H54 (cell line): Measurements from ENCODE around the gene MICAL2.

ENCODE experiments used
- DNase-seq: peaks from one replicate; pipeline ENCODE4 v3.0.0; 2011; ENCODE audit warnings: low spot score, mixed read lengths; ENCODE audit not compliant: insufficient read length
- FAIRE-seq: peaks from 3 replicates; lab custom pipeline; 2011; peaks lifted over from hg19 to GRCh38; lab: Jason Lieb, UNC
- POLR2A ChIP-seq: IDR thresholded peaks from 2 replicates; pipeline ENCODE4 v1.6.1; 2011; ENCODE audit warnings: low read depth, mild to moderate bottlenecking, low read length

The MICAL2 gene

DNA sequence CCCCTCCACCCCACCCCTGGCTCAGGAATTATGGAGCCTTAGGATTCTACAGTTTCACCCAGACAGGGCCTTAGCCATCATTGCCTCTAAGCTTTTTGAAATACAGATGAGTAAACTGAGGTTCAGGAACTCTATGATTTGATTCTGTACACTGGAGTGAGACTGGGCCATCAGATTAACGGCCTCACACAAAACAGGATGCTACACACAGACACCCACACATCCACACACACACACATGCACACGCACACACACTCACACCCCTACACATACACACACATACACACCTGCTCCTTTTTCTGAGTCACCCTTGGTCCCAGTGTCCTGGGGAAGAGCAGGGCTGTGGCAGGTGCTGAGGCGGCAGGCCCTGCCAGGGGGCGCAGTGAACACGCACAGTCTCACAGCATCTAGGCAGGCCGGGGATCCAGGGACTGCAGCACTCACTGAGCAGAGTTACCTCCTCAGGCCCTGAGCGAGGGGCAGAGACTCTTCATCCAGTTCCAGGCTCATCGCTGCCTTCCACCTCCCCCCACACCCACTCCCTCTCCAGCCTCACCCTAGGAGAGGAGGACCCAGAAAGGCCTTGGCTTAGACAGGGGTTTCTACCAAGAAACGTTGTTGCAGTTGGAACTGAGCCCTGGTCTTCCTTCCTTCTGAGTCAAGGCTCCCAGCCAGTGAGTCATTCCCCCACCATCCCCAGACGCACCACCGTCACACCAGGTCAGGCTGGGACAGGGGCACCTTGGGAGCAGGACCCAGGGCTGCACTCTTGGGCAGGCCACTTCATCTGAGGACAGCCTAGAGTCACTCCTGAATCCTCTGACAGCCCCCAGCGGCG, 177.2 kb downstream of the MICAL2 start:
- peak; percentile 67 for TF ChIP-seq POLR2A
- DNase-seq, result peak; percentile 78
- FAIRE-seq, result no peak

DNA sequence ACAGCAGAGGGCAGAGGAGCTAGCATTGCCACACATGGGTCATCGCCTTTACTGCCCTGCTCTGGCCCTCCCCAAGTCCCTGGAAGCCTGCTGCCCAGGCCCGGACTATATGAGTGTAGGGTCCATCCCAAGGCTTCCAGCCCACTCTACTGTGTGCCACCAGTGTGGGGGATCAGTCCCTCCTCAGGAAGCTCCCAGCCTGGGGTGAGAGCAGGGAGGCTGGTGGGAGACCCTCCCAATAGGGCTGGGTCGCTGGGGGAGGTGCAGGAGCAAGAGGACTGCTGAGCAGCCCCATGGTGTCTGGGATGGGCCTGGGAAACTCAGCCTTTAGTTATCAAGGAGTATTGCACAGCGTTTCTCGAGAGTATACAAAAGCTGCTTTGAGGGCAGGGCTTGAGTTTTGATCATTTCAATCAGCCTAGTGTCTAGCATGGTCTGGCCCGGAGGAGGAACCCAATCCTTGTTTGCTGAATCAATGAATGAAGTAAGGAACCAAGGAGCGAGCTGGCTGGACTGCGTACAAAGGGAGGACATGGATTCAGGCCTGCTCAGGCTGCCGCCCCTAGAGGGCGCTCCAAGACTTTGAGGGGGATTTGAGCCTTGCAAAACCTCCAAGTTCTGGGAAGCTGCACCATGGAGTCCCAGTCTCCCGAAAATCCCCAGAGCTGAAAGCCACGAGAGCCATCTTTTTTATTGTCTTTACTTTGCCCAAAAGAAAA, 178.0 kb downstream of the MICAL2 start:
- TF ChIP-seq POLR2A, result no peak
- FAIRE-seq, result no peak

GRCh38 chr11:12288931-12289666, 178.7 kb downstream of the MICAL2 start:
- DNase-seq, result no peak
- no peak for FAIRE-seq
- TF ChIP-seq POLR2A, result no peak

More for the DNA sequence above, 178.0 kb downstream of the MICAL2 start:
- DNase-seq, result peak; percentile 67

DNA sequence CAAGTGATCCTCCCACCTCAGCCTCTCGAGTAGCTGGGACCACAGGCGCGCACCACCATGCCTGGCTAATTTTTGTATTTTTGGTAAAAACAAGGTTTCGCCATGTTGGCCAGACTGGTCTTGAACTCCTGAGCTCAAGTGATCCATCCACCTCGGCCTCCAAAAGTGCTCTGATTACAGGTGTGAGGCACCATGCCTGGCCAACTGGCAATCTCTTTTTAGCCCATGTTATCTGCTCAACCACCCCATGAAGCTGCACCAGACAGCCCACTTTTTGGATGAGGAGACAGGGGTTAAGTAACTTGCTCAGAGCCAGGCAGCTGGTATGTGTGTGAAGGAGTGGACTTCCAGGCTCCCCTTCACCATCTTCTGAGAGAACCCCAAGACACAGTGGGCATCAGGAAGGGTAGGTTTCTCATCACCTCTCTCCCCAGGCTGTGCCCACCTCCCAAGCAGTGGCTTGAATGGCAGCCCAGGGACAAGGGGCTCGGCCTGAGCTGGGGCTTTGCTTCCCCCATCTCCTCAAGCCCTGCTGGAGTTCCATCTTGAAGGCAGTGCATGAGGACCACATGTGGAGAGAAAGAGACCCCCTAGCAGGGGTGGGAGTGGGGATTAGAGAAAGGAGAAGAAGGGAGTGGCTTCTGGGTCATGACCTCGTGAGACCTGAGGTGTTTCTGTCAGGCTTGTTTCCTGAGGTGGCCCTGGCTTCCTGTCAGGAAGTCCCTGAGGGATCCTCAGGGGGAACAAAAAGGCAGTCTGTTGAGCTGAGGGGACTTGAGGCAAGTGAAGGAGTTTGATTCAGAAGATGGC, 179.5 kb downstream of the MICAL2 start:
- no peak for FAIRE-seq
- DNase-seq, result no peak
- TF ChIP-seq POLR2A, result no peak

GRCh38 chr11:12290477-12290922, 180.1 kb downstream of the MICAL2 start:
- no peak for FAIRE-seq
- TF ChIP-seq POLR2A, result no peak
- no peak for DNase-seq

DNA sequence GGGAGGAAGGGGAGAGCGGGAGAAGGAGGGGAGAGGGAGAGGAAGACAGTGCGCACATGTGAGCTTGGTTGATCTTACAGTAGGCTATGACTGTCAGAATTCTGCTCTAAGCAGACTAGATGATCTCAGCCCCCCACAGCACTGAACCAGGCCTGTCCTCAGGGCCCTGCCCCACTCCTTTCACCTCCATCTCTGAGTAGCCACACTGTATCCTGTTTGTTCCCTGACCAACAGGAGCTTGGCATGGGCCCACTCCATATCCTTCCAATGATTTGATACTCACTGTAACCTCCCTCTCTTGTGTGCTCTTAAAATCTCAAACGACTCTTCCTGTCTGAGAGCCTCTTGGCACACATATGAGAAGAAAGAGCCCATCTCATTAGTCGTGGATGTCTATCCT, 180.9 kb downstream of the MICAL2 start:
- no peak for TF ChIP-seq POLR2A
- DNase-seq (no peak), FAIRE-seq (no peak)

GRCh38 chr11:12291766-12292165, 181.4 kb downstream of the MICAL2 start:
- TF ChIP-seq POLR2A, result no peak
- FAIRE-seq (no peak), DNase-seq (no peak)

DNA sequence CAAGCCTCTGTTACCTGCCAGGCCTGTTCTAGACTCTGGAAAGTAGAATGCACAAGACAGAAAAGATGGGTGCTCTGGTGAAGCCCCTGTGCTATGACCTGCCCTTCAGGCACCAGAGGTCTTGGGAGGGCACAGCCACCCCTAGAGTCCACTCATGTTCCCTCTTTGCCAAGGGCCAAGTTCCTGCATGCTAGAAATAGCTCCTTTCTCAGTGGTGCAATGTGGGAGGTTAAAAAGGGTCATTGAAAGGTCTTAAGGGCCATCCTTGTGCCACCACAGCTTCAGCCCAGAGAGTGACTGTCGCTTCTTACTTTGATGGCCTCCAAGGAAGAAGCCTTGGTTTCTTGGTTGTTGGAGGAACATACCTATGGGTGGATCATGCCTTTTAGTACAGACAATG, 182.4 kb downstream of the MICAL2 start:
- no peak for DNase-seq
- TF ChIP-seq POLR2A, result no peak
- no peak for FAIRE-seq

DNA sequence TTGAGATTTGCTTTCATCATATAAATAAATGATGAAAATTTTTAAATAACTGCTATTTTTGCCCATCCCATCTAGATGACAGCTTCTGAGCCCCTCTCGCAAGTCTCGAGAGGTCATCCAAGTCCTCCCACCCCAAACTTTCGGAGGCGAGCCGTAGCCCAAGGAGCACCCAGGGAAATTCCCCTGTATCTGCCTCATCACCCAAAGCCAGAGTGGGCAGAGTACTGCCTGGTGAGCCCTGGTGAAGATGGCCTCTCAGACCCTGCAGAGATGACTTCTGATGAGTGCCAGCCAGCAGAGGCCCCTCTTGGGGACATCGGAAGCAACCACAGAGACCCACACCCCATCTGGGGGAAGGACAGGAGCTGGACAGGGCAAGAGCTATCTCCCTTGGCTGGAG, 183.1 kb downstream of the MICAL2 start:
- no peak for FAIRE-seq
- no peak for DNase-seq
- no peak for TF ChIP-seq POLR2A

GRCh38 chr11:12294613-12295012, 184.2 kb downstream of the MICAL2 start:
- FAIRE-seq (no peak), DNase-seq (no peak)
- TF ChIP-seq POLR2A, result no peak

GRCh38 chr11:12295943-12296342, 185.6 kb downstream of the MICAL2 start:
- DNase-seq (no peak), FAIRE-seq (no peak)
- no peak for TF ChIP-seq POLR2A

GRCh38 chr11:12298610-12299009, 188.2 kb downstream of the MICAL2 start:
- no peak for TF ChIP-seq POLR2A
- FAIRE-seq (no peak), DNase-seq (no peak)

DNA sequence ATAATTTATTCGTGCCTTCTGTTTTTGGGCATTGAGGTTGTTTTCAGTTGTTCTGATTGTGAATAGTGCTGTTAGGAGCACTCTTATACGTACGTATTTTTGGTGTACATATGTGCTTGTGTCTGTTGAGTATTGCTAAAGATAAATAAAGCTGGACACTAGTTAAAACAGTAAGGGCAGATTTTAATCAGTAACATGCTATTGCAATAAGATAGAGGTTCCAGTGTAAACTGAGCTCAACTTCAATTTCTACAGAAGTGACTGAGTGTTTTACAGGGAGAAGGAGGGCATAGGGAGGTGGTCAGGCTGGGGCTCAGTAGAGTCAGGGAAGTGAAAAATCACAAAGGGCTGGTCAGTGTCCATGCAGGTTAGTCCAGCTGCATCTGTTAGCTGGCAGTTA, 191.0 kb downstream of the MICAL2 start:
- FAIRE-seq, result no peak
- no peak for DNase-seq
- TF ChIP-seq POLR2A, result no peak
